ENCODE results near the gene NCAN. TPM values are rescaled to one million over a fixed set of nuclear protein-coding genes. Genes with fewer than 3 reads are reported as not detected.
"Not testable (repeated sequence)": the region's sequence is repeated elsewhere in the genome, so short reads cannot be mapped to it uniquely, and the experiment has no call there.

Gene NCAN
- polyA plus RNA-seq, 1 donor from 2014 or later = 52.1 TPM

GRCh38 chr19:19171821-19172532, 39.8 kb upstream of the NCAN start:
- TF ChIP-seq EP300 (conservative IDR thresholded peaks at IDR 0.05; ENCODE audit: poor library complexity, severe bottlenecking) = no peak
- TF ChIP-seq MXI1 (conservative IDR thresholded peaks at IDR 0.05; ENCODE audit: poor library complexity, severe bottlenecking) = no peak
- no peak for TF ChIP-seq RAD21 (conservative IDR thresholded peaks at IDR 0.05)
- TF ChIP-seq POLR2AphosphoS5 (IDR thresholded peaks at IDR 0.05) = no peak
- no peak for TF ChIP-seq REST (IDR thresholded peaks at IDR 0.05; ENCODE audit: borderline replicate concordance)
- TF ChIP-seq, protein P1, sequence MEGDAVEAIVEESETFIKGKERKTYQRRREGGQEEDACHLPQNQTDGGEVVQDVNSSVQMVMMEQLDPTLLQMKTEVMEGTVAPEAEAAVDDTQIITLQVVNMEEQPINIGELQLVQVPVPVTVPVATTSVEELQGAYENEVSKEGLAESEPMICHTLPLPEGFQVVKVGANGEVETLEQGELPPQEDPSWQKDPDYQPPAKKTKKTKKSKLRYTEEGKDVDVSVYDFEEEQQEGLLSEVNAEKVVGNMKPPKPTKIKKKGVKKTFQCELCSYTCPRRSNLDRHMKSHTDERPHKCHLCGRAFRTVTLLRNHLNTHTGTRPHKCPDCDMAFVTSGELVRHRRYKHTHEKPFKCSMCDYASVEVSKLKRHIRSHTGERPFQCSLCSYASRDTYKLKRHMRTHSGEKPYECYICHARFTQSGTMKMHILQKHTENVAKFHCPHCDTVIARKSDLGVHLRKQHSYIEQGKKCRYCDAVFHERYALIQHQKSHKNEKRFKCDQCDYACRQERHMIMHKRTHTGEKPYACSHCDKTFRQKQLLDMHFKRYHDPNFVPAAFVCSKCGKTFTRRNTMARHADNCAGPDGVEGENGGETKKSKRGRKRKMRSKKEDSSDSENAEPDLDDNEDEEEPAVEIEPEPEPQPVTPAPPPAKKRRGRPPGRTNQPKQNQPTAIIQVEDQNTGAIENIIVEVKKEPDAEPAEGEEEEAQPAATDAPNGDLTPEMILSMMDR (IDR thresholded peaks at IDR 0.05; ENCODE audit: poor library complexity, severe bottlenecking) = no peak
- TF ChIP-seq SMC3 (conservative IDR thresholded peaks at IDR 0.05; ENCODE audit: poor library complexity) = no peak
- no peak for TF ChIP-seq EZH2 (IDR thresholded peaks at IDR 0.05; ENCODE audit: borderline replicate concordance, insufficient read depth, low read length, poor library complexity, severe bottlenecking)
- no peak for TF ChIP-seq TAF1 (IDR thresholded peaks at IDR 0.05; ENCODE audit: low read depth)
- no peak overlapping the region for H3K9ac ChIP-seq (ENCODE audit: low read length)
- no peaks in the 10 kb centered on the region for H3K9me2 ChIP-seq (ENCODE audit: insufficient read depth, low read length)
- no peak overlapping the region for H2AFZ ChIP-seq (ENCODE audit: low read depth, low read length)
- no peaks in the 10 kb centered on the region for H3K36me3 ChIP-seq (ENCODE audit: insufficient read depth, low read length)
- H3K4me3 ChIP-seq (ENCODE audit: low read length) = no peak overlapping the region
- H4K20me1 ChIP-seq (ENCODE audit: insufficient read depth) = no peaks in the 10 kb centered on the region
- no peaks in the 10 kb centered on the region for H3K79me2 ChIP-seq (replicated peaks; ENCODE audit: insufficient read depth, low read length)
- H3K27ac ChIP-seq (ENCODE audit: low read length) = no peak overlapping the region
- H3K4me2 ChIP-seq (ENCODE audit: low read length) = no peak overlapping the region
- no peaks in the 10 kb centered on the region for H3K9me3 ChIP-seq (ENCODE audit: low read length)
- H3F3A ChIP-seq (ENCODE audit: insufficient read depth, low read length, poor library complexity, severe bottlenecking) = no peaks in the 10 kb centered on the region
- H3K27me3 ChIP-seq (ENCODE audit: insufficient read depth, low read depth, low read length) = peaks cover 14% of the 10 kb centered on the region

DNA sequence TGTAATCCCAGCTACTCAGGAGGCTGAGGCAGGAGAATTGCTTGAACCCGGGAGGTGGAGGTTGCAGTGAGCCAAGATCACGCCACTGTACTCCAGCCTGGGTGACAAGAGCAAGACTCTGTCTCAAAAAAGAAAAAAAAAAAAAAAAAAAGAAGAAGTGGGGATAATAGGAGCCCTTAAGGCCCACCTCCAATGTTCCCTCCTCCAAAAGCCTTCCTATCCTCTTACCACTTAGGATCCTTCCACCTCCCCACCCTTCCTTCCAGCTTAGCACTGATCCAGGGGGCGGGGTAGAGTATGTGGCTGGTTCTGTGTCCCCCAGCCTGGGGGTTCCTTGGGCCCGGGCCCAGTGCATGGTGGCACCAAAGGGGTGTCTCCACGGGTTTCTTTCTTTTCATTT, 38.5 kb upstream of the NCAN start:
- H2AFZ ChIP-seq (ENCODE audit: low read depth, low read length); H3K4me3 ChIP-seq (ENCODE audit: low read length); H4K20me1 ChIP-seq (ENCODE audit: insufficient read depth); H3K4me2 ChIP-seq (ENCODE audit: low read length); H3K9ac ChIP-seq (ENCODE audit: low read length); H3K9me2 ChIP-seq (ENCODE audit: insufficient read depth, low read length); H3K36me3 ChIP-seq (ENCODE audit: insufficient read depth, low read length); H3F3A ChIP-seq (ENCODE audit: insufficient read depth, low read length, poor library complexity, severe bottlenecking); H3K27ac ChIP-seq (ENCODE audit: low read length); H3K9me3 ChIP-seq (ENCODE audit: low read length); H3K79me2 ChIP-seq (replicated peaks; ENCODE audit: insufficient read depth, low read length): not testable (repeated sequence)
- peaks cover 14% of the 10 kb centered on the region for H3K27me3 ChIP-seq (ENCODE audit: insufficient read depth, low read depth, low read length)

Data from neural cell (in vitro differentiated cells).